D341Med (cell line): ENCODE data around the gene AKR1E2.
"Not testable (repeated sequence)": the region's sequence is repeated elsewhere in the genome, so short reads cannot be mapped to it uniquely, and the experiment has no call there.

Source experiments
- DNase-seq: peaks from one replicate; pipeline ENCODE4 v3.0.0; 2012; ENCODE audit warnings: low spot score

Gene AKR1E2

DNA sequence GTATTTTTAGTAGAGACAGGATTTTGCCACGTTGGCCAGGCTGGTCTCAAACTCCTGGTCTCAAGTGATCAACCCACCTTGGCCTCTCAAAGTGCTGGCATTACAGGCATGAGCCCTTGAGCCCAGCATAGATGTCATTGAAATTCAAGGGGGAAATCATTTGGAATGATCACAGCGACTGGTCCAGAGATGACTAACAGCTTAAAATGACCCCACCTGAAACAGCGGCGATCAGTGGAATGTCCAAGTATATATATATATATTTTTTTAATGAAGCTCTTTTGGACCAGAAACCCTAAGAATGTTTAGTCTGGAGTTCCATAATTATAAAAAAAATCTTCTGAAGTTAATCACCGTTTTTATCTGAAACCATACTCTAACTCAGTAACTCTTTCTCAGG is 12.5 kb upstream of the AKR1E2 start:
- no peak for DNase-seq

DNA sequence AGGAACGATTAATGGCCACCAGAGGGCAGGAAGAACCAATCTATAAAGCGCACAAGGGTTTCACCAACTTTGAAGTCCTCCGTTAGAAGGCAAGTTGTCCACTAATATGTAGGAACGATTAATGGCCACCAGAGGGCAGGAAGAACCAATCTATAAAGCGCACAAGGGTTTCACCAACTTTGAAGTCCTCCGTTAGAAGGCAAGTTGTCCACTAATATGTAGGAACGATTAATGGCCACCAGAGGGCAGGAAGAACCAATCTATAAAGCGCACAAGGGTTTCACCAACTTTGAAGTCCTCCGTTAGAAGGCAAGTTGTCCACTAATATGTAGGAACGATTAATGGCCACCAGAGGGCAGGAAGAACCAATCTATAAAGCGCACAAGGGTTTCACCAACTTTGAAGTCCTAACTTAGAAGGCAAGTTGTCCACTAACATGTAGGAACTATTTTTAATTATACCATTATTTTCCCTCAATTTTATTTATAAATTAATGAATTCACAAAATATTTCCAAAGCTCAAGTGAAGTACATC is 10.3 kb upstream of the AKR1E2 start:
- not testable (repeated sequence) for DNase-seq

DNA sequence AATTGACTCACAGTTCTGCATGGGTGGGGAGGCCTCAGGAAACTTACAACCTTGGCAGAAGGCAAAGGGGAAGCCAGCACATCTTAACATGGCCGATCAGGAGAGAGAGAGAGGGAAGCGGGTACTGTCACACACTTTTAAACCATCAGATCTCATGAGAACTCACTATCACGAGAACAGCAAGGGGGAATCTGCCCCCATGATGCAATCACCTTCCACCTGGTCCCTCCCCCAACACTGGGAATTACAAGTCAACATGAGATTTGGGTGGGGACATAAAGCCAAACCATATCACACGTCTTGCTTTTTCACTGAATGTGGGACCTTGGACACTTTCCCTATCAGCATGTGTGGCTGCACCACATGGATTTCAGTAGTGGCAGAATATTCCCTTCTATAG is 9.0 kb upstream of the AKR1E2 start:
- DNase-seq: no peak

DNA sequence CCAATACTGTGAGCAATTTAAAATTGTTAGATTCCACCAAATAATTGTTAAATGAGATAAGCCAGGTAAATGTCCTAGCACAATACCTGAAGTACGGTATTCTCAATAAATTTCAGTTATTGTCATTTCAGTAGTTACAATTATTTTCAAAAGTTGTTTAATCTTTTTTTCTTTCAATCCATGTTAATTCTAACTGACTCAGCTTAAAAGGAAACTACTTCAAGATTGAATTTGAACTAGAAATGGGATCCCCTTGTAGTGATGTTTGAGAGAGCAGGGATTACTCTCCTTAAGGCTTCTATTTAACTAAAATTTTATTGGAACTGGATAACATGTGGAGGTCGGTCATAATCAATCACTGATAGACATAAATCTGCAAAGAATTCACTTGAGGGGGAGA is 6.9 kb upstream of the AKR1E2 start:
- DNase-seq: no peak

DNA sequence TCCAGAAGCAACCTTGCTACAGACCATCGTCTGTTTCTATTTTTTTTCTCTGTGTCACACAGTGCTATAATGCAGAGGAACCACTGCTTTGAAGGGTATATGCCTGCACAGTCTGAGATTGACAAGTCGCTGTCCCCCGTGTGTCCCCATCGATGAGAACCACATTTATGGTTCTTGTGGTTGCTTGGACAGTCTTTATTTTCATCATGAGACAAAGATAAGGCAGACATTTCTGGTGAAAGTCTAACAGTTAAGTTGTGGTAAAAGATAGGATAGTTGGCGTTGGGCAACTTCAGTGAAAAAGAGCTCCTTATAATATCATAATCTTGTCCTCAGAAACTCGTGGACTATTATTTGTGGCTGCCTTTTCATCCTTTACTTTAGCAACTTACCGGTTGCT is 6.3 kb upstream of the AKR1E2 start:
- DNase-seq: no peak

DNA sequence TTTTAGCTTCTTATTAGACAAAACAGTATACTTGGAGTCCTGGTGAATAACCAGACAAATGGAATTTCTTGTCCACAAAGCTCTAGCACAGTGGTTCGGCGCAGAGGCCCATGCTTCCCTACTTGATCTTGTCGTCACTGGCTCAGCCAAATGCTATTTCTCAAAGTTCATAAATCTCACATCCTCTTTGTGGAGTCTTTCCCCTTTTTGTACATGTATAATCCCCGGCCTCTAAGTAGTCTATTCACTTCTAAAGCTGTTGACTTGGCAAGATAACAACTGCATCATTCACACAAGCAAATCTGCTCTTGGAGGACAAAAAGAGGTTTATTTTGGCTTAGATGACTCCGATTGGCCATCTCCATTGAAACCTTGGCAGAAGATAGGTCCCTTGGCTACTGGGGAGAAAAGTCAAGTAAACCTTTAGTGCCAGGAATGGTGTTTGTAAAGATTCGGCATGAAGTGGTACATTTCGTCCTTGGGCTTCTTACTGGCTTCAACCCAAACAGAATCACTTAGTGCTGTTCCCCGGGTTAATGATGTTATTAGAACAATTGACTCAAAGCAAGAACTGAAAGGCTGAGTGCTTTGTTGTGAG is 5.1 kb upstream of the AKR1E2 start:
- no peak for DNase-seq

DNA sequence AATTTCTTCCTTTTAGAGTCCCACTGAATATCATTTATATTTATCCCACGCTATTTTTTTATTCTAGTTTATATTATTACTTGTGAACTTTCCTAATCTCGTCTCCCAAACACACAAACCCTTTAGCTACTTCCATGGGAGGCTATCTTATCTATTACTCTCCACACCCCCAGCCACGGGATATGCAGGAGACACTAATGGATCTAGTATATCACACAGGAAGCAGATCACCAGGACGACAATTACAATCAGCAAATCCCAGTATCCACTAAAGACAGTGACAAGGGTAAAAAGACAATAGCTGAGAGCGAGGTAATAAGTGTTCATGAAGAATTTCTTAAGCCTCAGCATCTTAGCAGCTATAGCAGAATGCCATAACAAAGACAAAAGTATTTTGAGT is 3.8 kb upstream of the AKR1E2 start:
- DNase-seq: no peak

DNA sequence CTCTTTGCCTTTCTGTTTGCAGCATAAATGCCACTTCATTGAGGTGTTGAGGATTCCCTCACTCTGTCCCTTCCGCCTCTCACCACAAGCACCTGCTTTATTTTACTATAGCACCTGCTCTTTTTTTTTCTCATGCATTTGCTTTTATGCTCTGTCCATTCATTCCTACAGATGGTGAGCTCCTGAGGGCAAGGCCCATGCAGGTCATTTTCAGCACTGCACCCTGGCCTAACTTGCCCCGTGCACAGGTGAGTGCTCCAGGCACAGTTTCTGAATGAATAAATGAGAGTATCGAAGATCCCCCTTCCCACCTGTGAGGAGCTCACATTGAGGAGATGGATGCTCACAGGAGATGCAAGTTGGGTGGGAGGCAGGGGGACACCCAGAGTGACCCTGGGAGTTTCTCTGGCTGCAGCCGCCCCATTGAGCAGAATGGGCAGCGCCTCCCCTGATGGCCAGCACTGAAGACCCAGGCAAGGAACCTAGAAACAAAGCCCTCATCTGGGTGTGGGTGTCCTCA is 1.2 kb upstream of the AKR1E2 start:
- no peak for DNase-seq

DNA sequence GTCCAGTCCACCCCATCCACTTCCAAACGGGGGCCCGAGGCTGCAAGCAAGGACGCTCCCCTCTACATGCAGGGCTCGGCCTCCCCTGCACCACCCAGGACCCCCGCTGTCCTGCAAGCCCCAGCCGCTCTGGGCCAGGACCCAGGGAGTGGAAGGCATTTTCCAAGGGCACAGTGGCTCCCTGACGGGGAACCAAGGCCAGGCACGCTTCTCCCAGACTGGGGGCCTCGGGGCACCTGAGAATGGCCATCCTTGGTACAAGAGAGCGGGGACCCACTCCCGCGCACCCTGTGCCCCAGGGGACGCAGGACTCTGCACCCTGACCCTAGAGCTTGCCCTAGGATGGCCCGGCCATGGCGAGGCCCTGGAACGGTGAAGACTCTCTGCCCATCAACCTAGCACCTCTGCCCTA is 545 bp upstream of the AKR1E2 start:
- no peak for DNase-seq

DNA sequence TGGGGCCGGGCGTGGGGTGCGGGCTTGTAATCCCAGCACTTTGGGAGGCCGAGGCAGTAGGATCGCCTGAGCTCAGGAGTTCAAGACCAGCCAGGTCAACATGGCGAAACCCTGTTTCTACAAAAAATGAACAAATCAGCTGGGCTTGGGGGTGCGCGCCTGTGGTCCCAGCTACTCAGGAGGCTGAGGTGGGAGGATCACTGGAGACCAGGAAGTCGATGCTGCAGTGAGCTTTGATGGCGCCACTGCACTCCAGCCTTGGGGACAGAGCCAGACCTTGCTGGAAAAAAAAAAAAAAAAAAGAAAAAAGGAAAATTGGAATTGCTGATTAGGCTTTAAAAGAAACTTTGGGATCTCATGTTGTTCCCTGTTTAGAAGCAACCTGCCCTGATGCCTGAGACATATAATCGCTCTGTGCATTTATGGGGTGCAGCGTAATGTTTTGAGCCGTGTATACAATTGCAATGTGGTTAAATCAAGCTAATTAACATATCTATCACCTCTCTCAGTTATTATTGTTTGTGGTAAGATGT is 851 bp downstream of the AKR1E2 start:
- DNase-seq: no peak

DNA sequence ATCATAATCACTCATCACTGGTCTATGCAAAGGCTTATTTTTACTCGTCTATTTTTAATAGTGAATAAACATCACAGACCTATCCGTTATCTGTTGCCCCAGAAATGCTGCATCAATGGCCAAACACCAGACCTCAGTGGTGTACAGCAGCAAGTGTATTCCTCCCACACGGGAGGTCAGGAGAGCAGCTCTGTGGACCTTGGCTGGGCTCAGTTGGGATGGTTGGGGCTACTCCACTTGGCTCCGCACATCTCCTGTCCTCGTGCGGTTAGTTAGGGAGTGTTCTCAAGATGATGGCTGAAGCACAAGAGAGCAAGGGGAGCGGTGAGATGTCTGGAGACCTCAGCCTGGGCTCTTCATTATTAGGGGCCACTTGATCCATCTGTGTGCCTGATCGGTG is 2.0 kb downstream of the AKR1E2 start:
- DNase-seq: no peak

DNA sequence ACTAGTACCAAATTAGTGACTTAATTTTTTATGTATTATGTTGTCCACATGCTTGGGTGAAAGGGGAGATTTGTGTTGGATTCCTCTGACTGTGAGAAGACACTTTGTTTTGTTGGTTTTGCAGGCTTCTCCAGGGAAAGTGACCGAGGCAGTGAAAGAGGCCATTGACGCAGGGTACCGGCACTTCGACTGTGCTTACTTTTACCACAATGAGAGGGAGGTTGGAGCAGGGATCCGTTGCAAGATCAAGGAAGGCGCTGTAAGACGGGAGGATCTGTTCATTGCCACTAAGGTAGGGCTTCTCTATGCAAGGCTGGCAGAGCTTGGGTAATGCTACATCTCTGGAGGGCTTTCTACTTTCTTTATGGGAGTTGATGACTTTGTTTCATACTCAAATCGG is 4.5 kb downstream of the AKR1E2 start:
- DNase-seq: no peak

DNA sequence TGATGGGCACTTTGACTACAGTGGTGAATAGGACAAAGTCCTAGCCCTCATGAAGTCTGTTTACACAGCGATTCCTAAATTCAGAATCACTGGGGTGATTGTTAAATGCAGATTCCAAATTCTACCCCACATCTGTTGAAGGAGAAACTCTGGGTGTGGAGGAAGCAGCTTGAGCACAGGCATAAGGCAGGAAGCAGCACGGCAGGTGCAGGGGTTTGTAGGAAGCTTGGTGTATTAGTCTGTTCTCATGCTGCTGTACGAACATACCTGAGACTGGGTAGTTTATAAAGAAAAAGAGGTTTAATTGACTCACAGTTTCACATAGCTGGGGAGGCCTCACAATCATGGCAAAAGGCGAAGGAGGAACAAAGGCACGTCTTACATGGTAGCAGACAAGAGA is 5.1 kb downstream of the AKR1E2 start:
- DNase-seq: no peak

DNA sequence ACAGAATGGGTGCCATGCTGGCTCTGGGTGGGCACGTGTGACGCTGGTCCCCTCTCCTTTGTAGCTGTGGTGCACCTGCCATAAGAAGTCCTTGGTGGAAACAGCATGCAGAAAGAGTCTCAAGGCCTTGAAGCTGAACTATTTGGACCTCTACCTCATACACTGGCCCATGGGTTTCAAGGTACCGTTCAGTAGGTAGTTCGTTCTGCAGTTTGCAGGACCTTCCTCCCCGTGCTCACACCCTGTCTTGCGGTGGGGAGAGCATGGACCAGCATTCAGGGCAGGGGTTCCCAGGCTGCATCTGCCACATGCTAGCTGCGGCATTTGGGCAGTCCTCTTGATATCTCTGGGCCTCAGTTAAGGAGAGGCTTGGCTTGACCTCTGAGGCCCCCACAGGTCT is 7.3 kb downstream of the AKR1E2 start:
- no peak for DNase-seq

DNA sequence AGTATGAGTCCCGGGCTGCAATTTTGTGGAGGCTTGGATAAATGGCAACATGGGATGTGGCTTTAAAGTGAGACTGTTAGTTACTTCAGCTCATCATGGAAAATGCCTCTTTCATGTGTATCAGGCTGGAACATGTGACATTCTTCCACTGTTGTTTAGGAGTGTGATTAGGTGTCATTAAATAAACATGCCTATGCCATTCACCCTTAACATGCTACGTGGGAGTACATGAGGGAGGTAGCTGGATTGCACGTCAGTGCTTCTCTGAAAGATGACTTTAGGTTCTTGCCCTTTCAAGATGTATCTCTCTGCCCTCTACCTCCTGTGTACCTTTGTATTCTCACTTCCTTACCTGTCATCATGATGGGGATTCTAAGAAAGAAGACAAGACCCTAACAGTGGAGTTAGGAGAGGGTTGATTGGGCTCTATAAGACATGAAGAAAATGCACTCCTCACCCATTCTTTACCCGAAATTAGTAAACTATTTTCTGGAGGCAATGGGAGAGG is 8.9 kb downstream of the AKR1E2 start:
- DNase-seq: no peak

DNA sequence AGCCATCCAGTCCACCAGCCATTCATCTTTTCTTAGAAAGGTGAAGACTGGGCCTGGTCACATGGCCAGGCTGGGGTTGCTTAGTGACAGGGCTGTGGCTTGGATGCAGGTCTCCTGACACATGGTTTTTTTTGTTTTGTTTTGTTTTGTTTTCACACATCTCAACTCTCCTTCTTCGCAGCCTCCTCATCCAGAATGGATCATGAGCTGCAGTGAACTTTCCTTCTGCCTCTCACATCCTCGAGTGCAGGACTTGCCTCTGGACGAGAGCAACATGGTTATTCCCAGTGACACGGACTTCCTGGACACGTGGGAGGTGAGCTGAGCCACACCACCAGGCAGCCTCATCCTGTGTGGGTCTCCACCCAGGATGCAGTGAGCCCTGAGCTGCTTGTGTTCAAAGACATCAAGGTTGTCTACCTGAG is 9.5 kb downstream of the AKR1E2 start:
- no peak for DNase-seq

DNA sequence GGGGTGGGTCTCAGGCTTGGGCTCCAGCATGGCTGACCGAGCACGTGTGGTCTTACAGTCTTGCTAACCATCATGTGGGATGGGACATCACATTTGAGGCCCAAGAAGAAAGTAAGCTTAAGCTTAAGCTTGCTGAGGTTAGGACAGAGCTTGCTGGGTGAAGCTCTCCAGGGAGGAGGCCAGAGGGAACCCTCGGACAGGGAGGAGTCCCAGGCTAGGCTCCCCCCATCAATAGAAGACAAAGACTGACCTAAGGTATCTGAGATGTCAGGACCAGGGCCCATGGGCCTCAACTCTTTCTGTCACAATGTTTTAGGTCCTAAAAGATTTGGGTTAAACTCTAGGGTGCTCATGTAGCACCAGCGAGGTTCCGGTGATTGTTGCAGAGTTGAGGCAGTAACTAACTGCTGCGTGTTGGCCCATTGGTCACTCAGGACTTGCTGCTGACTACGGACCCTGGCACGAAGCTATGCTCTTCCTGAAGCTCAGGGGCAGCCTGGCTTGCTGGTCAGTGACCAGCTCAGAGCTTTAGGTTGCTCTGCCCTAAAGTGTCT is 10.5 kb downstream of the AKR1E2 start:
- no peak for DNase-seq

DNA sequence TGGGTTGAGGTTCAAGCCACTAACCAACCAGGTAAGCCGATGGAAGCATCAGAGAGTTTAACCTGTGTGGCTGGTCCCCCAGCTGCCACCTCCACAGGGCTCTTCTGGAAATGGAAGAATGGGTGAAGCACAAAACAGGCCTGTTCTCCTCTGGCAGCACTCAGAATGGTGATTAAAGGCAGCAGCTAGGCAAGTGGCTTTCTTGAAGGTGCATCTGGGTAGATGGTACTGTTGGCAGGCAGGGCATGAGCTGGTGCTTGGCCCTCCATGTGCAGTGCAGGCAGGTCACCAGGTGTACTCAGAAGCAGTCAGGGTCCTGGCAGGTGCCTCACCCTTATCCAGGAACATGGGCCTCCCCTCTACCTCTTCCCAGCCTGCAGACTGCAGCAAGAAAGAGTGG is 11.5 kb downstream of the AKR1E2 start:
- no peak for DNase-seq

DNA sequence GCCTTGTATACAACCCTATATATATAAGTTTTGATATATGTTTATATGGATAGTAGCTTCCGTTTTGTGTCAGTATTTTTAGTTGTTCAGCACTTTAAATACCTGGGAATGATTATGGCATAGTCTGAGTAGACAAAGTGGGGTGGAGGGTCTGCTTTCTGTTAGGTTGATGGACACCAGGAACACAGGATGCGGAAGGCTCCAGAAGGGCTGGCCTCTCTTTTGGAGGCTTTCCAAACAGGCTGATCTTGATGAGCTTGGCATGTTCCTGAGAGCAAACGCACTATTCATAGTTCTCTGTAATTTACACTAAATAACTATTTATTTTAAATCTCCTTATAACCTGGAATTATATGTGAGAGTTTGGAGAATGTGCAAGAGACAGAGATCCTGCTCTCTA is 12.7 kb downstream of the AKR1E2 start:
- no peak for DNase-seq

DNA sequence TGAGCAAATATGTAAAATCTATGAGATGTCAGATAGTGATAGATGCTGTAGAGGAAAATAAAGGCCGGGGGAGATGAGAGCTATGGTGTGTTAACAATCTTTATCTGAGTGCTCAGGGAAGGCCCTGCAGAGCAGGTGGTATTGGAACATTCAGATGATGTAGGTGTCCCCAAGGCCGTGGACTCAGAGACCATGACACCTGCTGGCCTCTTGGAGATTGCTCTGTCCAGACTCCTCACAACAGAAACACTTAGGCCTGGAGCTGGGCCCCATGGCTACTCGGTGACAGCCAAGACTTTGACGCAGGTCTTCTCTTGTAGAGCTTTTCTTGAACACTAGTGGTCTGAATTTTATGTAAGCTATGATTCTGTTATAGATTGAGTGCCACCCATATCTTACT is 13.3 kb downstream of the AKR1E2 start:
- no peak for DNase-seq

DNA sequence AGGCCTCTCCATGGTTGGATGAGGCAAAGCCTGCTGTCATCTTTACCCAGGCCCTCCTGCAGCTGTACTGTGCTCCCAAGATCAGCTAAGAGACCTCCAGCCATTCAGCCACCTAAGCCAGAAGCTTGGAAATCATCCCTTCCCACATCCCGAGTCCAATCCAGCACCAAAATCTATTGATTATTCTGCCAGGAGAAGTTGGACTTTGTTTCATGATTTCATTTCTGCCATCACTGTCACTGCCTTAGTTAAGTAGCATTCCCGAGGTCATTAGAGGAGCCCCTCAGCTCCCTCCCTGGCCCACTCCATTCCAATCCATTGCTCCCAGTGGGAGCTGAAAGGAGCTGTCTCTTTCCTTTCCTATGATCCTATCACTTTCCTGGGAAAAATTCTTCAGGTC is 14.1 kb downstream of the AKR1E2 start:
- DNase-seq: no peak

DNA sequence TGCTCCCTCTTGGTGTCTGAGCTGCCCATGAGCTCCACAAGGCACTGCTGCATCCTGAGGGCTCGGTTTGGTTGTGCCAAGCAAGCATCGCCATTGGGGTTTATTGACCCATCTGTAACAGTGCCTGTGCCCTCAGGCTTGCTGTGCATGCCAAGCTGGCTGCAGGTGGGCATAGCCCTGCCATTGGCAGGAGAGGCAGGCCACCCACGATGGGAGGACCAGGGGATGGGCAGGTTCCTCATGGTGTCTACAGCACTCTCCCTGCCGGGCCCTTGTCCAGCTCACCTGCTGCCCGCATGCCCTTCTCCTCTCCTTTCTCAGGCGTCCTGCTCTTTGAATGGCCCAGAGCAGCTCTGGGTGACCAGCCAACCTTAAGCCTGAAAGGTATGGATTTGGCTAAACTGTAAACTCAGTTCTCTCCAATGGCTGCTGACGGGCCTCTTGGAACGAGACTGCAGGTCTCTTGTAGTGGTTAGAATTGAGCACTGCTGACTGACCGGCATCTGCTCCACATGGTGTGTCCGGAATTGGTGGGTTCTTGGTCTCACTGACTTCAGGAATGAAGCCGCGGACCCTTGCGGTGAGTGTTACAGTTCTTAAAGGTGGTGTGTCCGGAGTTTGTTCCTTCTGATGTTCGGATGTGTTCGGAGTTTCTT is 17.6 kb downstream of the AKR1E2 start:
- no peak for DNase-seq

DNA sequence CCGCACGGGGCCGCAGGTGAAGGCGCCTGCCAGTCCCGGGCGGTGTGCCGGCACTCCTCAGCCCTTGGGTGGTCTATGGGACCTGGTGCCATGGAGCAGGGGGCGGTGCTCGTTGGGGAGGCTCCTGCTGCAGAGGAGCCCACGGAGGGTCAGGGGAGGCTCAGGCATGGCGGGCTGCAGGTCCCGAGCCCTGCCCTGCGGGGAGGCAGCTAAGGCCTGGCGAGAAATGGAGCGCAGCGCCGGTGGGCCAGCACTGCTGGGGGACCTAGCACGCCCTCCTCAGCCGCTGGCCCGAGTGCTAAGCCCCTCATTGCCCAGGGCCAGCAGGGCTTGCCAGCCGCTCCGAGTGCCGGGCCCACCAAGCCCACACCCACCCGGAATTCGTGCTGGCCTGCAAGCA is 18.9 kb downstream of the AKR1E2 start:
- DNase-seq: no peak
